ENCODE results near the gene PASK.
"Not testable (repeated sequence)": the region's sequence is repeated elsewhere in the genome, so short reads cannot be mapped to it uniquely, and the experiment has no call there.

The PASK gene

GRCh38 chr2:241148891-241149674 is at the start of gene PASK:
PASK (minus strand) TSS chr2:241149472; CDS start chr2:241143032, 6,440 bp downstream.
- peak; percentile 98 for DNase-seq

DNA sequence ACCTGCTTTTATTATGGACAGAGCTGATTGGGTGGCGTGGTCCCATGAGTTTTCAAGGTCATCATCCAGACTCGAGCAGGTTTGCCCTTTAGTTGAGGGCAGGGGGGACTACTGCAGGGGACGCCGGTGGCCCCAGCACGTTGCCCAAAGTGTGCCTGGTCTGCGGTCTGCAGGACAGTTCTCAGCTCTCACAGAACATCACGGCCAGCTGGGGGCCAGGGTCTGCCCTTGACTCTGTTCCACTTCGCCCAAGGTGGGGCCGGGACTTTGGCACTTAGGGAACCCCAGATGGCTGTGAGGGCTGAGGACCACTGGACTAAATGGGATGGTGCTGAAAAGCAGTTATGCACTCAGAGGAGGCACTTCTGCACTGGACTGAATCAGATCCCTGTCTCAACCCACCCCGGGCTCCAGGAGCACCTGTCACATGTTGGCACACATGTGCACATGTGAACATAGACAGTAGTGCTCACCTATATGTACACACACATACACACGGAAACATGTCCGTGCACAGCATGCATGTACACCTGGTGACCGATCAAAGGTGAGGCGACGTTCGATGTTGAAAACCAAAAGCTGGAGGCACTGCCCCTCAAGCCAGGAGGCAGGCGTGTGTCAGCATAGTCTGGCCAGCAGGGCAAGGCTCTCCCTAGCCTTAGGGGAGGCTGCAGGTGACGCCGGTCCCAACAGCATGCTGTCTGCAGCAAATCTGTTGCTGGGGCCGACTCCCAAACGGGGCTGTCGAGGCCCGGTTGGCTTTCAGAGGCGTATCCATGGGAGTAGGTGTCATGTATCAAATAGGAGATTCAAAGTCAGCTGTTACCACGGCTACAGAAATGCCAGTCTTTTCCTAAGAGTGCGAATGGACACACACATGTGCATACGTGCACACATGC is 49.4 kb upstream of the PASK start:
- no peak for DNase-seq

DNA sequence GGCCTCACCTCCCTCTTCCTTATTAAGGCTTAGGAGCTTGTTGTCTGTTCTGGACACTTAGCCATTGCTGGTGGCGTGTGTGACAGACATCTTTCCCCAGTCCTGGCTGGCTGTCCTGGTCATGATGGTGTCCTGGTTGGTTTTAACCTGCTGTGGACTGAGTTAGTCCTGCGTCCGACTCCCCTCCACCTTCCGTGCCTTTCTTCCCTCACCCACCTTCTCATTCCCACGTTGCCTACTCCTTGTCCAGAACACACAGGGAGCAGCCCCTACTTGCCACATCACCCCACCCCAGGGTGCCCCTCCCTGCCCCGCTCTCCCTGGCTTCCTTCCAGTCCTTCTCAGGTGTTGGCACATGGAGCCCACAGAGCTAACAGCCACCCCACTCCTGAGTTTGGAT is 48.7 kb upstream of the PASK start:
- DNase-seq: no peak

DNA sequence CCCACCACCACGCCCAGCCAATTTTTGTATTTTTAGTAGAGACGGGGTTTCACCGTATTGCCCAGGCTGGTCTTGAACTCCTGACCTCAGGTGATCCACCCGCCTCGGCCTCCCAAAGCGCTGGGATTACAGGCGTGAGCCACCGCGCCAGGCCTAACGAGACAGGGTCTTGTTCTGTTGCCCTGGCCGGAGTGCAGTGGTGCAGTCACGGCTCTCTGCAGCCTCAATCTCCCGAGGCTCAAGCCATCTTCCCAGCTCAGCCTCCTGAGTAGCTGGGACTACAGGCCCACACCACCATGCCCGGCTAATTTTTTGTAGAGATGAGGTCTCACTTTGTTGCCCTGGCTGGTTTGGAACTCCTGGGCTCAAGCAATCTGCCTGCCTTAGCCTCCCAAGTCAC is 48.0 kb upstream of the PASK start:
- not testable (repeated sequence) for DNase-seq

DNA sequence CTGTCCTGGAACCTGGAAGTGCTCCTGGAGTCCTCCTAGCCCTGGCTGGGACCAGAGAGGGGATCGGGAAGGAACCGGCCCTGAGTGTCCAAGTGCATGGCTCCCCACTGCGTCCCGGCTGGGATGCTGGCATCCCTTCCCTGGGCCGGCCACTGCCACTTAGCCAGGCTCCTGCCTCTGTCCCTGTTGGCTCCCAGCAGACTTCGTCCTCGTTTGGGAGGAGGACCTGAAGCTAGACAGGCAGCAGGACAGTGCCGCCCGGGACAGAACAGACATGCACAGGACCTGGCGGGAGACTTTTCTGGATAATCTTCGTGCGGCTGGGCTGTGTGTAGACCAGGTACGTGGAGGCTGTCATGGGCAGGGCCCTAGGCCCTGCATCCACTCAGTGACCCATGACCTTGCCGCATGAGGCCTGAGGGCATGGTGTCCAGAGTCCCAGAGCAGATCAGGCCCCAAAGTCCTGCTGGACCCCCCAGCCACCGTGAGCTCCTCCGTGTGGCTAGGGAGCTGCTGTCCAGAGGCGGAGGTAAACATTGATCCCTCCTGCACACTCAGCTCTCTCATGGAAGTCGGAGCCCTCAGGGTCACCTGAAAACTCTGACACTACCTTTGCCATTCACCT is 46.3 kb upstream of the PASK start:
- DNase-seq: no peak

DNA sequence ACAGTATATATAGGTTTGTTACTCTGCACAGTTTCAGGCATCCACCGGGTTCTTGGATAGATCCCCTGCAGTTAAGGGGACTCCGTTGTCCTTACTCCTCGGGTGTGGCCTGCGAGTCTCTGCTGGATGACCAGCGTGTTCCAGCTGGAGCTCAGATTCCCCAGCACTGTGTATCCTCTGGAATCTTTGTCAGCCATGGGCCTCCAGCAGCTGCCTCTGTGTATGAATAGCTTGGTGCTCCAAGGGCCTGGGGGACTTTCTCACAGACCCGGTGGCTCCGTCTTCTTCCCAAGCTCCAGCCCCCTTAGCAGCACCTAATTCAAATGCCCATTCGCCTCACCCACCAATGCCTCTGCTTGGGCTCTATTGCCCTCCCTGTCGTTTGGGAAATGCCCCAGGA is 45.5 kb upstream of the PASK start:
- DNase-seq: no peak

- DNase-seq: no peak
These were observed 44.0 kb upstream of the PASK start for GRCh38 chr2:241193271-241193670.

GRCh38 chr2:241191081-241191480 is 41.8 kb upstream of the PASK start:
- DNase-seq: no peak

GRCh38 chr2:241190291-241190981 is 41.2 kb upstream of the PASK start:
- no peak for DNase-seq

- DNase-seq: no peak
These were observed 40.6 kb upstream of the PASK start for GRCh38 chr2:241189856-241190201.

DNA sequence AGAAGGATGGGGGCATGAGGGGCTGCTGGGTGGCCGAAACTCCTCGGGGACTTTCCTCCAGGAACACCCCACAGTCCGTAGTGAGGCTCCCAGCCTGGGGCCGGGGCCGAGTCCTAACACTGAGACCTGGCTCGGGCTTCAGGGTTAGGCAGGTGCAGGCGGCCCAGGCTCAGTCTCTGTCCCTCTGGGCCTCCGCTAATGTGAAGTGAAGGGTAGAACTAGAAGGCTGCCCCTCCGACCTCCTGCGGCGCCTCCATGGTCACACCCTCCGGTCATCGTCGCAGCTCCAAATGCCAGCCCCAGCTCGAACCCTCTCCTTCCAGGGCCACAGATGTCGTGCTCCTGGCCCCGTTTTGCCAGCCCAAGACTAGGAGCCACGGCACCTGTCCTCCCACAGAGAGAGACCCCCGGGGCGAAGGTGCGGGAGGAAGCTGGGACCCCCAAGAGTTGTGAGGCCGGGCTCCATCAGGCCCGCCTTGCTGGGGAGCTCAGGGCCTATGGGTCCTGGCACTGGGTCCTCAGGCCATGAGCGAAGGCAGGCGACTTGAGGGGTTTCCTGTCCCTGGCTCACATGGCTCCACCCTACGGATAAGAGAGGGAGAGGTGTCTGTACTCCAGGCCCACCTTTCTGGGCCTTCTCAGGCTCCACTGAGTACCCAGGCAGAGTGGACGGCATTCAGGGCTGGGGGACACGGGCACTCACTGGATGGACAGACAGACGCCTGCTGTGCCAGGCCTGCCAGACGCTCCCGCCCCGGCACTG is 40.0 kb upstream of the PASK start:
- DNase-seq: no peak

GRCh38 chr2:241188361-241189092 is 39.3 kb upstream of the PASK start, which contains the start of gene ANO7:
ANO7 (plus strand) TSS chr2:241188677; CDS start chr2:241190064, 1,387 bp downstream.
- no peak for DNase-seq

DNA sequence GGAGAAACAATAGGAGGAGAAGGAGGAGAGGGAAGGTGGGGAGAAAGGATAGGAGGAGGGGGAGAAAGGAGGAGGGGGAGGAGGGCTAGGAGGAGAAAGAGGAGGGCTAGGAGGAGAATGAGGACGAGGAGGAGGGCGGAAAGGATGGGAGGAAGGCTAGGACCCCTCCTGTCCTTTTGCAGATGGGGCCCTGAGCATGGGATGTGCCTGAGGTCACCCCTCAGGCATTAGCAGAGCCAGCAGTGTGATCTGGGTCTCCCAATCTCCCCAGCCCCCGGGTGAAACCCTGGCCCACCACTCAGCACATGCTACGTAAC is 38.6 kb upstream of the PASK start:
- DNase-seq: no peak

DNA sequence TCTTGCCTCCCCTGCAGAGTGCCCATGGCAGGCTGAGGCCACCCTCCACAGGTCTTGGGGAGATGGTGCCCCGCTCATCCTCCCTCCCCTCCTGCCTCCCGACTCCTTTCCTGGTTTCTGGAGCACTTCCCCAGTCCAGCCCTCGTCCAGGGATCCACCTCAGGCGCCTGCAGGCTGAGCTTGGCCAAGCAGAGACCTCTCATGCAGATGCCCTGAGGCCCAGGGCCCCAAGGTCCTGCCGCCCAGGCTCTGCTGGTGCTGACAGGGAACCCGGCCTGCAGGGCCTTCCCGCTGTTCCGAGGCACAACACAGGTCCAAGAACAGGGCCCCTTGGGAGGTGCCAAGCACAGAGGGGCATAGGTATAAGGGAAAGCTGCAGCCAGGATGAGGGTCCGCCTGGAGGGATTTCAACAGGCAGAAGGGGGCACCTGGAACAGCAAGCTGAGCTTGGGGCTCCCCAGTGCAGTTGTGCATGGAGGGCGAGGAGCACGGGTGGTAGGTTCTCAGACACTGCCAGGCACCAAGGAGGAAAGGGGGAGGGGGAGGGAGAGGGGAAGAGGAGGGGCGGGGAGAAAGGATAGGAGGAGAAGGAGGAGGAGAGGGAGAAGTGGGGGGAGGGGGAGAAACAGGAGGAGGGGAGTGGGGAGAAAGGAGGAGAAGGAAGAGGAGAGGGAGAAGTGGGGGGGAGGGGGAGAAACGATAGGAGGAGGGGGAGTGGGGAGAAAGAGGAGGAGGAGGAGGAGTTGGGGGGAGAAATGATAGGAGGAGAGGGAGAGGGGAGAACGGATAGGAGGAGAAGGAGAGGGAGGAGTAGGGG is 38.0 kb upstream of the PASK start:
- no peak for DNase-seq

- DNase-seq: no peak
These were observed 36.7 kb upstream of the PASK start for GRCh38 chr2:241185961-241186360.

- no peak for DNase-seq
These were observed 35.6 kb upstream of the PASK start for GRCh38 chr2:241184901-241185300.

DNA sequence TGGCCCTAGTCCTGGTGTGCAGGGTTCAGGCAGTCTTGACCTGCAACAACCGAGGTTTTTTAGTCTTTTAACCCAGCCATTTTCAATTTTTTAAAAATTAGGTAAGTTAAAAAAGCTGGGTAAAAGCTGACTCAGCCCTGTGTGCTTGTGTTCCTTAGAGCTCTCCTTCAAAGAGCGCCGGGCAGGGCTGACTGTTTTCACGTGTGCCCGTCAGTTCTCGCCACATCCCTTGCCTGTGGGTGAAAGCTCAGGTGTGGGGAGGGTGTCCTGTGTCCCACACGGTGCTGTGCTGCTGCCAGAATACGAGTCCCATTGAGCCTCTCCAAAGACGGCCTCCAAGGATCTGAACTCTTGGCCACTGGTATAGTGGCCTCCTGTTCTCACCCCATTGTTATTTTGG is 33.9 kb upstream of the PASK start:
- DNase-seq: no peak

- no peak for DNase-seq
These were observed 33.4 kb upstream of the PASK start for GRCh38 chr2:241182531-241183133.

- no peak for DNase-seq
These were observed 32.9 kb upstream of the PASK start for GRCh38 chr2:241182126-241182525.

DNA sequence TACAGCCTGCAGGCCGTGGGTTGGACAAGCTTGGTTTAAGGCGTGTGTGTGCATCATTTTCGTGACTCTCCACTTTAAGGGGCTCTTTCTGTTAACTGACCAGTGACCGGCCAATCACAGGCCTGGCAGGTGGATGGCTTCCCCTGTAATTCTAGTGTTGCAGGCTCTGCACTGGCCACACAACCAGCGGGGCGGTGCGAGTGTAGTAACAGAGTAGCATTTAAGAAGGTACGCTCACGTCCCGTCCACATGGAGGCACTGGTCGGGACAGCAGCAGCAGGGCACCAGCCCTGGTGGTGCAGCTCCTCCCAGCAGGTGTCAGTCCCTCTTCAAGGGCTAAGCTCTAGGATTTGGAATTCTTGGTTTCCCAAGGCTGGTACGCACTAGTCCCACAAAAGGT is 31.2 kb upstream of the PASK start:
- DNase-seq: no peak
